ENCODE measurements around the gene NCF2. TPM values are rescaled to one million over a fixed set of nuclear protein-coding genes. Genes with fewer than 3 reads are reported as not detected.

Gene NCF2, protein sequence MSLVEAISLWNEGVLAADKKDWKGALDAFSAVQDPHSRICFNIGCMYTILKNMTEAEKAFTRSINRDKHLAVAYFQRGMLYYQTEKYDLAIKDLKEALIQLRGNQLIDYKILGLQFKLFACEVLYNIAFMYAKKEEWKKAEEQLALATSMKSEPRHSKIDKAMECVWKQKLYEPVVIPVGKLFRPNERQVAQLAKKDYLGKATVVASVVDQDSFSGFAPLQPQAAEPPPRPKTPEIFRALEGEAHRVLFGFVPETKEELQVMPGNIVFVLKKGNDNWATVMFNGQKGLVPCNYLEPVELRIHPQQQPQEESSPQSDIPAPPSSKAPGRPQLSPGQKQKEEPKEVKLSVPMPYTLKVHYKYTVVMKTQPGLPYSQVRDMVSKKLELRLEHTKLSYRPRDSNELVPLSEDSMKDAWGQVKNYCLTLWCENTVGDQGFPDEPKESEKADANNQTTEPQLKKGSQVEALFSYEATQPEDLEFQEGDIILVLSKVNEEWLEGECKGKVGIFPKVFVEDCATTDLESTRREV
- total RNA-seq, result 1 to 10 TPM in 3 of 4 donors, under 1 TPM in 1; 0.51 to 9.7 (median 3.0) TPM

DNA sequence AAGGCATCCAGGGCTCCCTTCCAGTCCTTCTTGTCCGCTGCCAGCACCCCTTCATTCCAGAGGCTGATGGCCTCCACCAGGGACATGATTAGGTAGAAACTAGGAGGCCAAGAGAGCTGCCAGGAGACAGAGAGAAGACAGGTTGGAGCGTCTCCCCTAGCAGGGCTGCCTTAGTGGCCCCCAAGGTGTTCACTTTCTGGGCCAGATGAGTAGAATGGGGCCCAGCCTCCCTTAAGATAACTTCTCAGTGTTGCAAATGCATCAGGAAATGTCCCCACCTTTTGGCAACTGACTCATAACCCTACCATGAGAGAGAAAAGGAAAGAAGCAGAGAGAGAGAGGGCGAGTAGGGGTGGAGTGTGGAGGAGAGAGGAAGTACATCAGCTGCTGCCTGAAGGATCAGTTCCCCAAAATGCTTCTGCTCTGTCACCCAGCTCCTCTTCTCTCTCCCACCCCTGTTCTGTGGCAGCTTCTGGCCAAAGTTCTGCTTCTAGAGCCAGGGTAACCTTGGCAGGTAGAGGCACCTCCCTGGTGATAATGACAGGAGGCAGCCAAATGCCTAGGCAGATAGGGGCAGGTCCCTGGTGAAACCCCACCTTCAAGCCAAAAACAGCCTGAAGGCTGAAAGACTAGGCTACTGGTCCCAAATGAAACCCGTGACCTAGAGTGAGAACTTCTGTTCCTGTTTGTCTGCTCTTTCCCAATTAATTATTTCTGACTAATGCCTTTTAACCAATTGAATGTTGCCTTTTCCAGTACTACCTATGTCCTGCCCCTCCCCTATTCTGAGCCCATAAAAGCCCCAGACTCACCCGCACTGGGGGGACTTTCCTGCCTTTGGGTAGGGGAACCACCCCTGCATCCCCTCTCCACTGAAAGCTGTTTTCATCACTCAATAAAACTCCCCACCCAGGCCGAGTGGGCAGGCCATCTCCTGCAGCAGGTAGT lies at the start of gene NCF2:
Gene NCF2, minus strand, starts transcription at position 216 of the 948 bp plus-strand sequence. Its CDS starts 130 bp downstream, at position 86.
- TF ChIP-seq, protein P1, sequence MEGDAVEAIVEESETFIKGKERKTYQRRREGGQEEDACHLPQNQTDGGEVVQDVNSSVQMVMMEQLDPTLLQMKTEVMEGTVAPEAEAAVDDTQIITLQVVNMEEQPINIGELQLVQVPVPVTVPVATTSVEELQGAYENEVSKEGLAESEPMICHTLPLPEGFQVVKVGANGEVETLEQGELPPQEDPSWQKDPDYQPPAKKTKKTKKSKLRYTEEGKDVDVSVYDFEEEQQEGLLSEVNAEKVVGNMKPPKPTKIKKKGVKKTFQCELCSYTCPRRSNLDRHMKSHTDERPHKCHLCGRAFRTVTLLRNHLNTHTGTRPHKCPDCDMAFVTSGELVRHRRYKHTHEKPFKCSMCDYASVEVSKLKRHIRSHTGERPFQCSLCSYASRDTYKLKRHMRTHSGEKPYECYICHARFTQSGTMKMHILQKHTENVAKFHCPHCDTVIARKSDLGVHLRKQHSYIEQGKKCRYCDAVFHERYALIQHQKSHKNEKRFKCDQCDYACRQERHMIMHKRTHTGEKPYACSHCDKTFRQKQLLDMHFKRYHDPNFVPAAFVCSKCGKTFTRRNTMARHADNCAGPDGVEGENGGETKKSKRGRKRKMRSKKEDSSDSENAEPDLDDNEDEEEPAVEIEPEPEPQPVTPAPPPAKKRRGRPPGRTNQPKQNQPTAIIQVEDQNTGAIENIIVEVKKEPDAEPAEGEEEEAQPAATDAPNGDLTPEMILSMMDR (IDR thresholded peaks at IDR 0.05), result no peak
- TF ChIP-seq POLR2A (IDR thresholded peaks at IDR 0.05), result no peak
- H3K4me3 ChIP-seq, result no peak within 1 kb of the TSS
- no peak for DNase-seq
- H3K36me3 ChIP-seq, result no peaks in the 10 kb centered on the region
- H3K9me3 ChIP-seq, result no peaks in the 10 kb centered on the region
- peak within 1 kb of the TSS in 1 of 2 donors; percentile 27 for H3K27ac ChIP-seq
- intact Hi-C loops (cut with DNase I; ENCODE audit: low total_unique reads), result no loop called here
- H3K27me3 ChIP-seq, result no peaks in the 10 kb centered on the region
- no peaks in the 10 kb centered on the region for H3K4me1 ChIP-seq

DNA sequence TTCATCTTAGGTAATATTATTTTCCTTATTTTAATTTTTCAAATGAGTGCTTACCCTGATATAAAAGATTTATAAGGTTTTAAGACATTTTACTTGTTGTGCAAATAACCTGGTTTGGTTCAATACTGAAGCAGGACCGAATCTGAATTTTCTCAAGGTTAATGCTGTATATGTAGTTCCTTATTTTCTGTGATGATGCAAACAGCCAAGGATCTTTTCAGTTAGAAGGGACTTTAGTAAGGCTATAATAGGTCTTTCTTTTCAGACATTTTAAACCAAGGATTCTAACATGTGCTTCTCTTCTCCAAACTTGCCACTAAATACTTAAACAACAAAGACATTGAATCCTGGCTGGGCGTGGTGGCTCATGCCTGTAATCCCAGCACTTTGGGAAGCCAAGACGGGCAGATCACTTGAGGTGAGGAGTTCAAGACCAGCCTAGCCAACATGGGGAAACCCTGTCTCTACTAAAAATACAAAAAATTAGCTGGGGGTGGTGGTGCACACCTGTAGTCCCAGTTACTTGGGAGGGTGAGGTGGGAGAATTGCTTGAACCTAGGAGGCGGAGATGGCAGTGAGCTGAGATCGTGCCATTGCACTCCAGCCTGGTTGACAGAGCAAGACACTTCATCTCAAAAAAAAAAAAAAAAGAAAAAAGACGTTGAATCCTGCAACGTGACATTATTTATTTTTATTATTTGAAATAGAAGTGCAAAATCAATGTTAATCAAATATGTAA lies 48.6 kb upstream of the NCF2 start:
- intact Hi-C loops (cut with DNase I; ENCODE audit: low total_unique reads), result loop anchor here (10.0 kb wide), 1 partner anchor 164 kb away; the partner anchor contains the start of gene SMG7
- DNase-seq, result no peak
- no peaks in the 10 kb centered on the region for H3K9me3 ChIP-seq
- H3K27ac ChIP-seq, result no peak overlapping the region
- TF ChIP-seq, protein P1 (IDR thresholded peaks at IDR 0.05), result no peak
- no peak for TF ChIP-seq POLR2A (IDR thresholded peaks at IDR 0.05)
- H3K4me3 ChIP-seq, result no peak overlapping the region
- no peaks in the 10 kb centered on the region for H3K36me3 ChIP-seq
- H3K27me3 ChIP-seq, result no peaks in the 10 kb centered on the region
- H3K4me1 ChIP-seq, result no peaks in the 10 kb centered on the region

DNA sequence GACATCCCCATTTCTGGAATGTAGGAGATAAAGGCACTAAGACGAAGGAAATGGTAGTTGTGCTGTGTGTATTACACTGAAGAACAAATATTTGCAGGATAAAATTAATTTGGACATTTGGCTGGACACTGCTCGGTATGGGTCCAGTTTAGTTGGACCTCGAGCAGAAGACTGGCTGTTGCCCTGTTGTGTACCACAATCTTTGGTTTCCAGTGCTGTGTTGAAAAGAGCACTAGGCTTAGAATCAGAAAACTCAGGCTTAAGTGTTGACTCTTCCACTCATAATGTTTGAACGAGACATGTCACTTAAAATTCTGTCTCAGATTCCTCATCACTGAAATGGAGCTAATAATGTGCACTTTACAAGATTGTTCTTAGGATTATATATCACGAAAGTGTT lies 46.5 kb upstream of the NCF2 start:
- intact Hi-C loops (cut with DNase I; ENCODE audit: low total_unique reads), result loop anchor here (10.0 kb wide), 1 partner anchor 162 kb away; the partner anchor contains the start of gene SMG7
- H3K9me3 ChIP-seq, result no peaks in the 10 kb centered on the region
- no peaks in the 10 kb centered on the region for H3K27me3 ChIP-seq
- DNase-seq, result no peak
- H3K27ac ChIP-seq, result no peak overlapping the region
- H3K4me3 ChIP-seq, result no peak overlapping the region
- H3K4me1 ChIP-seq, result no peaks in the 10 kb centered on the region
- TF ChIP-seq, protein P1 (IDR thresholded peaks at IDR 0.05), result no peak
- TF ChIP-seq POLR2A (IDR thresholded peaks at IDR 0.05), result no peak
- H3K36me3 ChIP-seq, result no peaks in the 10 kb centered on the region

DNA sequence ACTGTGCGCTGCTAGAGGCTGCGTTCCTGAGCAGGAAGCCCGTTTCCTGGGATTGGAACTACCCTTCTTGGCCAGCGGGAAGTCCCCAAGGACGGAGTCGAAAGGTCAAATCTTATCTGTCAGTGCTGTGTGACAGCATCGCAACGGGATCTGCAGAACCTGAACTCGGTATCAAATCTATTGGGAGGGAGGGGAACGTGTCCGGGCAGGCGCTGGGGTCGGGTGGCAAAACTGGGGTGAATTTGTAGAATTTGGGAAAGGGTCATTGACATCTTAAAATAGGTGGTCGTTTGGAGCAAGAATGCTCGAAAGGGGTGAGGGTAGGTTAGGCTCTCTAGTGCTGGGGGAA lies 46.0 kb upstream of the NCF2 start:
- H3K27ac ChIP-seq, result peak overlapping the region; percentile 91 to 97
- no peaks in the 10 kb centered on the region for H3K27me3 ChIP-seq
- H3K4me3 ChIP-seq, result peak overlapping the region; percentile 71 to 92
- no peaks in the 10 kb centered on the region for H3K9me3 ChIP-seq
- DNase-seq, result no peak
- intact Hi-C loops (cut with DNase I; ENCODE audit: low total_unique reads), result loop anchor here (10.0 kb wide), 1 partner anchor 162 kb away; the partner anchor contains the start of gene SMG7
- H3K4me1 ChIP-seq, result no peaks in the 10 kb centered on the region
- no peaks in the 10 kb centered on the region for H3K36me3 ChIP-seq
- no peak for TF ChIP-seq POLR2A (IDR thresholded peaks at IDR 0.05)
- TF ChIP-seq, protein P1 (IDR thresholded peaks at IDR 0.05), result no peak

All from uterus (tissue), 4 donors.